ENCODE results near the gene TBC1D5.

DNA sequence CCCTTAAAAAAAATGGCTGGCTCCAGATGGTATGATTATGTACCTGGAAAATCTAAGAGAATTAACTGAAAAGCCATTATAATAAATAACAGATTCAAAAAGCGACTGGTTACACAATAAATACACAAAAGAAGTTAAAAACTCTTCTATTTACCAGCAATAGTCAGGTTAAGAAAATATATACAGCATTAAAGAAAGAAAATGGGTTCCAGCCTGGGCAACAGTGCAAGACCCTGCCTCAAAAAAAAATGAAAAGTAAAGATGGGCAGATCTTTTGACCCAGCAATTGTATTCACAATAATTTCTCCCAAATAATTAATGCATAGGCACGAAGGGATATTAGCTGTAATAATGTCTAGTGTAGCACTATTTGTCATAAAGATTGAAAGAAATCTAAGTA, 8.7 kb downstream of the TBC1D5 start:
- TF ChIP-seq GATA3 (IDR thresholded peaks at IDR 0.05; ENCODE audit: low read depth, low read length) (no peak), GATA2 (IDR thresholded peaks at IDR 0.05; ENCODE audit: low read depth, low read length) (no peak)
